ENCODE data around the gene YDJC. TPM values are rescaled to one million over a fixed set of nuclear protein-coding genes. Genes with fewer than 3 reads are reported as not detected.
A peak's percentile ranks its signal among the peaks of the same experiment; 100 is the strongest.
"Not testable (repeated sequence)": the region's sequence is repeated elsewhere in the genome, so short reads cannot be mapped to it uniquely, and the experiment has no call there.

The YDJC gene
- total RNA-seq, 4 donors from 2014 or later = 34.1 to 53.8 (median 39.6) TPM

DNA sequence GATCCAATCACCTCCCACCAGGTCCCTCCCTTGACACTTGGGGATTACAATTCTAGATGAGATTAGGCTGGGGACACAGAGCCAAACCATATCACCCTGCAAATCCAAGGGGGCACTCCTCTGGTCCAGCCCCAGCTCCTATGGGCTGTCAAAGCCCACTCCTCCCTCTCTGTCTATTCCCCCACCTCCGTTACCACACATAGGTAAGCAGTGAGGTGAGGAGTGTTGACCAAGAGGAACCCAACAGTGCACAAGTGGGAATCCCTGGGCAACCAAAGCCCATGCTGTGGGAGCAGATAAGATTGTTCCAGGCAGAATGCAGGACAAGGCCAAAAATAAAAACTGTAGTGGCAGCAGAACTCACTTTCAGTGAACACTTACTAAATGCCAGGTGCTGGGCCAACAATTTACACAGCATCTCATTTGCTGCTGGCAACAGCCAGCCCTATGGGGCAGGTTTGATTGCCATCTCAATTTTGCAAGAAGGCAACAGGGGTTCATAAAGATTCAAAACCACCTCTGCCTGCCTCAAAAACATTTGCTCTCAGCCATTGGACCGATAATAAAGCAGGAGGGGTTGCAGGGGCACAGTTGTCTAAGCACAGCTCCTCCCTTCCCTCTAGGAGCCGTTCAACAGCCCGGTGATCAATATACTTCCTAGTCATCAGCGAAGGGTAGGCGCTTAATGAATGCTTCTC is 21.1 kb upstream of the YDJC start:
- WGBS, 2 donors = 20% methylated on average over 1 of the region's 6 CpGs; no CpG with 5 or more reads in 1 of the 2 donors
- intact Hi-C loops (cut with DNase I) = no loop called here

DNA sequence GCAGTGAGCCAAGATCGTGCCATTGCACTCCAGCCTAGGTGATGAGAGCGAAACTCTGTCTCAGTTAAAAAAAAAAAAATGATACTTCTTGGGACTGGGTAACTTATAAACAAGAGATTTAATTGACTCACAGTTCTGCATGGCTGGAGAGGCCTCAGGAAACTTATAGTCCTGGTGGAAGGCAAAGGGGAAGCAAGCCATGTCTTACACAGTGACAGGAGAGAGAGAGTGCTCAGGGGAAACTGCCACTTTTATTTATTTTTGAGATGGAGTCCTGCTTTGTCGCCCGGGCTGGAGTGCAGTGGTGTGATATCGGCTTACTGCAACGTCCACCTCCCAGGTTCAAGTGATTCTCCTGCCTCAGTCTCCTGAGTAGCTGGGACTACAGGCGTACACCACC is 20.5 kb upstream of the YDJC start:
- Histone ChIP-seq H3K9me3 (no peaks in the 10 kb centered on the region), H3K4me1 (peaks cover 13 to 34% (median 20%) of the 10 kb centered on the region in 3 donors), H3K27me3 (peaks cover 0 to 5% (median 0%) of the 10 kb centered on the region in 4 donors), H3K27ac (no peak overlapping the region), H3K36me3 (peaks cover 0 to 22% (median 0%) of the 10 kb centered on the region in 3 donors), H3K4me3 (no peak overlapping the region)
- intact Hi-C loops (cut with DNase I) = no loop called here
- TF ChIP-seq CTCF (IDR thresholded peaks at IDR 0.05) (no peak), POLR2A (IDR thresholded peaks at IDR 0.05) (no peak)
- WGBS, 2 donors = 95 to 100% methylated on average over 7 of the region's 7 CpGs
- DNase-seq = no peak

More for the DNA sequence above, 21.1 kb upstream of the YDJC start:
- H3K4me1 ChIP-seq = peaks cover 13 to 35% (median 20%) of the 10 kb centered on the region in 3 donors
- peak overlapping the region in 1 of 4 donors; percentile 21 for H3K27ac ChIP-seq
- no peak for DNase-seq
- H3K36me3 ChIP-seq = peaks cover 0 to 16% (median 0%) of the 10 kb centered on the region in 3 donors
- H3K9me3 ChIP-seq = no peaks in the 10 kb centered on the region
- peak in 1 of 4 donors; percentile 18 for TF ChIP-seq POLR2A (IDR thresholded peaks at IDR 0.05)
- TF ChIP-seq CTCF (IDR thresholded peaks at IDR 0.05) = no peak
- H3K4me3 ChIP-seq = peak overlapping the region; percentile 39 to 87 (median 56)
- peaks cover 0 to 5% (median 0%) of the 10 kb centered on the region in 4 donors for H3K27me3 ChIP-seq

DNA sequence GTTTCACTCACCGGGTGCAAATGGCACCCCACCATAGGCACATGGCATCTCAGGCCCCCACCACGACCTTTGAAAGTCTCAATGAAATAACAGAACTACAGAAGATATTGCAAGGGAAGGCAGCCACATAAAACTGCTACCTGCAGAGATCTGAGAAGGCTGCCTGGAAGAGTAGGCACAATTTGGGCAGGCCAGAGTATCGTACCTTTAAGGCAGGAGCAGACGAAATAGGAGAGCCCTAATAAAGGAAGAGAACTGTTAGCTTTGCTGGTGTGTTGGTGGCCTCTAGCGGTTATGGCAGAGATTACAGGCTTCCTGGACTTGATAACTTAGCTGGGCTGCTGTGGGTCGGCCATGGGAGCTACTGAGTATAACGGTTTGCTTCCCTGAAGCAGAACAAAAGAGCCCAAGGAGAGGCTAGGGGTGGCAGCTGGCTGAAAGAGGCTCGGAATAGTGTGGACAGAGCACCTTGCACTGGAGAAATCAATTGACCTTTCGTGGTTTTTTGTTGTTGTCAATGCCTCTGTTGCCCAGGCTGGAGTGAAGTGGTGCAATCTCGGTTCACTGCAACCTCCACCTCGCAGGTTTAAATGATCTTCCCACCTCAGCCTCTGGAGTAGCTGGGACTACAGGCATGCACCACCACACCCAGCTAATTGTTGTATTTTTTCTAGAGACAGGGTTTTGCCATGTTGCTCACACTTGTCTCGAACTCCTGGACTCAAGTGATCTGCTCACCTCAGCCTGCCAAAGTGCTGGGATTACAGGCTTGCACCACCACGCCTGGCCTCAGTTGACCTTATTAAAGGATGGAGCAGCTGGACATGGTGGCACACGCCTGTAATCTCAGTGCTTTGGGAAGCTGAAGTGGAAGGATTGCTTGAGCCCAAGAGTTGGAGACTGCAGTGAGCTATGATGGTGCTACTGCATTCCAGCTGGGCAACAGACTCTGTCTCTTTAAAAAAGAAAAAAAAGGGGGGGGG is 17.1 kb upstream of the YDJC start:
- peak; percentile 32 for DNase-seq
- intact Hi-C loops (cut with DNase I) = no loop called here
- Histone ChIP-seq H3K27ac (no peak overlapping the region), H3K27me3 (no peaks in the 10 kb centered on the region), H3K9me3 (no peaks in the 10 kb centered on the region), H3K4me1 (peaks cover 17 to 39% (median 27%) of the 10 kb centered on the region in 3 donors), H3K4me3 (no peak overlapping the region), H3K36me3 (peaks cover 0 to 35% (median 0%) of the 10 kb centered on the region in 3 donors)
- TF ChIP-seq CTCF (IDR thresholded peaks at IDR 0.05) (peak; percentile 60 to 92 (median 86)), POLR2A (IDR thresholded peaks at IDR 0.05) (no peak)
- WGBS, 2 donors = 34 to 39% methylated on average over 11 to 12 of the region's 14 CpGs

DNA sequence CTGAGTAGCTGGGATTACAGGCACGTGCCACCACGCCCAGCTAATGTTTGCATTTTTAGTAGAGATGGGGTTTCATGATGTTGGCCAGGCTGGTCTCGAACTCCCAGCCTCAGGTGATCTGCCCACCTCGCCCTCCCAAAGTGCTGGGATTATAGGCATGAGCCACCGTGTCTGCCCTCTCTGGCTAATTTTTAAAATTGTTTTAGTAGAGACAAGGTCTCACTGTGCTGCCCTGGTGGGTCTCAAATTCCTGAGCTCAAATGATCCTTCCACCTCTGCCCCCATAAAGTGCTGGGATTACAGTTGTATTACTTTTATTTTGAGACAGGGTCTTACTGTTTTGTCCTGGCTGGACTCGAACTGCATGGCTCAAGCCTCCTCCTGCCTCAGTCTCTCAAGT is 15.7 kb upstream of the YDJC start:
- H3K27me3 ChIP-seq; H3K4me3 ChIP-seq; H3K9me3 ChIP-seq; intact Hi-C loops (cut with DNase I); DNase-seq; H3K27ac ChIP-seq: not testable (repeated sequence)
- Histone ChIP-seq H3K4me1 (peaks cover 15 to 34% (median 25%) of the 10 kb centered on the region in 3 donors), H3K36me3 (peaks cover 0 to 35% (median 0%) of the 10 kb centered on the region in 3 donors)
- WGBS, 2 donors = 77 to 83% methylated on average over 6 of the region's 6 CpGs

GRCh38 chr22:21643533-21644357 is 13.9 kb upstream of the YDJC start:
- TF ChIP-seq POLR2A (IDR thresholded peaks at IDR 0.05) = no peak
- TF ChIP-seq CTCF (IDR thresholded peaks at IDR 0.05) = no peak
- 77 to 93% methylated on average over 6 to 21 of the region's 22 CpGs for WGBS, 2 donors
- no peaks in the 10 kb centered on the region for H3K9me3 ChIP-seq
- DNase-seq = no peak
- peaks cover 15 to 34% (median 25%) of the 10 kb centered on the region in 3 donors for H3K4me1 ChIP-seq
- intact Hi-C loops (cut with DNase I) = no loop called here
- no peaks in the 10 kb centered on the region for H3K27me3 ChIP-seq
- H3K36me3 ChIP-seq = peaks cover 0 to 31% (median 0%) of the 10 kb centered on the region in 3 donors
- H3K4me3 ChIP-seq = peak overlapping the region in 2 of 4 donors; percentile 62 to 79
- H3K27ac ChIP-seq = no peak overlapping the region
